ENCODE results near the gene IL27RA.

- TF ChIP-seq GATA3 (IDR thresholded peaks at IDR 0.05; ENCODE audit: low read depth, low read length) (no peak), GATA2 (IDR thresholded peaks at IDR 0.05; ENCODE audit: low read depth, low read length) (no peak)
These were observed at the start of gene IL27RA for GRCh38 chr19:14031719-14032480.
